ENCODE results near the gene ZNF775.

ZNF775 gene

DNA sequence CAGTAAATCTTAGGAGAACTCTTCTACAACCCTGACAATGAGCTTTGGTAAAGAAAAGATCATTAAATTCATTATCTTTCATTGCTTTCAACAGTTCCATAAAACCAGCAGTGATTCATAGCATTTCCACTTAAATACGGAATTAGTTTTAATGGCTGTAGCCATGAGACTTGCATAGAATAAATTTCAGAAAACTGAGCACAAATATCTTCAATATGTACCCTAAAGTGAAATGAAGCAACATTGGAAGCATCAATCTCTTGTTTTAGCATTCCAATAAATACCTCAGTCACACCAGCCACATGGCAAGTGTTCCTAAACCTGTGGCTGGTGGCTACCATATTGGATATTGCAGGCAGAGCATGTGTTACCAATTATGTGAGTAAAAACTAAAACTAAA, 34.1 kb upstream of the ZNF775 start:
- no peak overlapping the region for H3K27ac ChIP-seq
- no peak overlapping the region for H3K9ac ChIP-seq
- H3K9me3 ChIP-seq, result peaks cover 64% of the 10 kb centered on the region
- H3K4me2 ChIP-seq, result no peak overlapping the region
- H4K20me1 ChIP-seq, result no peaks in the 10 kb centered on the region
- H3K27me3 ChIP-seq, result peaks cover 20% of the 10 kb centered on the region
- H3K36me3 ChIP-seq, result no peaks in the 10 kb centered on the region
- no peaks in the 10 kb centered on the region for H3K4me1 ChIP-seq
- TF ChIP-seq Cebpa-rat (IDR thresholded peaks at IDR 0.05), result no peak
- H3K4me3 ChIP-seq, result no peak overlapping the region

- no peak overlapping the region for H3K9ac ChIP-seq
- H3K4me3 ChIP-seq, result no peak overlapping the region
- no peaks in the 10 kb centered on the region for H4K20me1 ChIP-seq
- H3K9me3 ChIP-seq, result peaks cover 55% of the 10 kb centered on the region
- no peak overlapping the region for H3K4me2 ChIP-seq
- TF ChIP-seq Cebpa-rat (IDR thresholded peaks at IDR 0.05), result no peak
- H3K4me1 ChIP-seq, result no peaks in the 10 kb centered on the region
- H3K27ac ChIP-seq, result no peak overlapping the region
- peaks cover 5% of the 10 kb centered on the region; the same call in 1 of the 2 replicates for H3K27me3 ChIP-seq
- H3K36me3 ChIP-seq, result no peaks in the 10 kb centered on the region
Observed at GRCh38 chr7:150346922-150347321, 32.2 kb upstream of the ZNF775 start.

- Histone ChIP-seq H3K36me3 (no peaks in the 10 kb centered on the region), H3K9me3 (peaks cover 12% of the 10 kb centered on the region), H3K27ac (no peak overlapping the region), H3K27me3 (no peaks in the 10 kb centered on the region), H4K20me1 (no peaks in the 10 kb centered on the region), H3K4me2 (no peak overlapping the region), H3K9ac (no peak overlapping the region), H3K4me1 (peaks cover 21% of the 10 kb centered on the region), H3K4me3 (no peak overlapping the region)
- TF ChIP-seq Cebpa-rat (IDR thresholded peaks at IDR 0.05), result no peak
Observed at GRCh38 chr7:150351587-150352194, 27.4 kb upstream of the ZNF775 start.

- H3K36me3 ChIP-seq, result no peaks in the 10 kb centered on the region
Observed at GRCh38 chr7:150355666-150356059, 23.5 kb upstream of the ZNF775 start.

DNA sequence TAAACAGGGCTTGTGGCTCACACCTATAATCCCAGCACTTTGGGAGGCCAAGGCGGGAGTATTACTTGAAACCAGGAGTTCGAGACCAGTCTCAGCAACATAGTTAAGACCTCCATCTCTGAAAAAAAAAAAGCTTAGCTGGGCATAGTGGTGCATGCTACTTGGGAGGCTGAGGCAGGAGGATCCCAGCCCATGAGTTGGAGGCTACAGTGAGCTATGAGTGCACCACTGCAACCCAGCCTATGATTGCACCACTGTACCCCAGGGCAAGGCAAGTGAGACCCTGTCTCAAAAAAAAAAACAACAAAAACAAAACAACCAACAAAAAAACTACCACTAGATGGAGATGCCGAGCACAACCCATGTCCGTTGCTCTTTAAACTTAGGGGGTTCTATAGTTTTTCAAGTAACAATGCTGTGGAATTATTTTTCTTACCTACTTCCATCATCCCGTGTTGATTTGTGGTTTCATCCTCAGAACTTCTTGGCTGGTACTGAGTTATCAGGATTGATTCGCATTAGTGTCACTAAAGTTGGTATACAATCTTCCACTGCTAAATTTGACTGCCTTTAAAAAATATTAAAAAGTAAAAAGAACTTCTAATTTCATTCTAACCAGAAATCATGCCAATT, 22.7 kb upstream of the ZNF775 start:
- TF ChIP-seq Cebpa-rat (IDR thresholded peaks at IDR 0.05), result no peak
- Histone ChIP-seq H3K4me2 (no peak overlapping the region; the same call in 1 of the 2 replicates), H3K4me1 (peaks cover 48% of the 10 kb centered on the region), H4K20me1 (no peaks in the 10 kb centered on the region), H3K9me3 (no peaks in the 10 kb centered on the region), H3K36me3 (no peaks in the 10 kb centered on the region), H3K4me3 (no peak overlapping the region), H3K9ac (no peak overlapping the region), H3K27ac (no peak overlapping the region), H3K27me3 (no peaks in the 10 kb centered on the region)

More at GRCh38 chr7:150355666-150356059, 23.5 kb upstream of the ZNF775 start:
- H4K20me1 ChIP-seq, result no peaks in the 10 kb centered on the region
- no peaks in the 10 kb centered on the region for H3K9me3 ChIP-seq
- no peak for TF ChIP-seq Cebpa-rat (IDR thresholded peaks at IDR 0.05)
- H3K27ac ChIP-seq, result no peak overlapping the region
- no peaks in the 10 kb centered on the region for H3K27me3 ChIP-seq
- H3K4me2 ChIP-seq, result no peak overlapping the region
- no peak overlapping the region for H3K9ac ChIP-seq
- no peak overlapping the region for H3K4me3 ChIP-seq
- peaks cover 48% of the 10 kb centered on the region for H3K4me1 ChIP-seq

DNA sequence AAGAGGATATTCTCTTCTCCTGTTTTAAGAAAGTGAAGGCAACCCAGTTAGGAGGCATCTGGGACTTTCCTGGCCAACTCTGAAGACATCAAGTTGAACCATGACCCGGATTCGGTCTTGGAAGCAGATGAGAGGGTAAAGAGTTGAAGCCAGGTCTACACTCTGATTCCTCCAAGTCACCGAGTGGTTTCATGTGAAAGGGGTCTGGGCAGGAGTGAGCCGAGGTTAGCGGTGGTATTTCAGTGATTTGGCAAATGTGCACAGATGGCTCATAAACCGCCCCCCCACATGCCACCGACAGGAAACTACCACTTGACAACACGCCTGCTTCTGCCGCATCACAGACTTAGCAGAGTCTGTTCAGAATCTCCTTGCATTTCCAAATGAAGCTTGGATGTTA, 21.9 kb upstream of the ZNF775 start:
- no peaks in the 10 kb centered on the region for H3K27me3 ChIP-seq
- H3K27ac ChIP-seq, result peak overlapping the region; percentile 55; the same call in 1 of the 2 replicates
- peaks cover 52% of the 10 kb centered on the region for H3K4me1 ChIP-seq
- H3K9me3 ChIP-seq, result no peaks in the 10 kb centered on the region
- no peaks in the 10 kb centered on the region for H4K20me1 ChIP-seq
- H3K4me3 ChIP-seq, result no peak overlapping the region
- peak overlapping the region; percentile 71 for H3K4me2 ChIP-seq
- no peaks in the 10 kb centered on the region for H3K36me3 ChIP-seq
- H3K9ac ChIP-seq, result peak overlapping the region; percentile 17; the same call in 1 of the 2 replicates
- TF ChIP-seq Cebpa-rat (IDR thresholded peaks at IDR 0.05), result no peak

DNA sequence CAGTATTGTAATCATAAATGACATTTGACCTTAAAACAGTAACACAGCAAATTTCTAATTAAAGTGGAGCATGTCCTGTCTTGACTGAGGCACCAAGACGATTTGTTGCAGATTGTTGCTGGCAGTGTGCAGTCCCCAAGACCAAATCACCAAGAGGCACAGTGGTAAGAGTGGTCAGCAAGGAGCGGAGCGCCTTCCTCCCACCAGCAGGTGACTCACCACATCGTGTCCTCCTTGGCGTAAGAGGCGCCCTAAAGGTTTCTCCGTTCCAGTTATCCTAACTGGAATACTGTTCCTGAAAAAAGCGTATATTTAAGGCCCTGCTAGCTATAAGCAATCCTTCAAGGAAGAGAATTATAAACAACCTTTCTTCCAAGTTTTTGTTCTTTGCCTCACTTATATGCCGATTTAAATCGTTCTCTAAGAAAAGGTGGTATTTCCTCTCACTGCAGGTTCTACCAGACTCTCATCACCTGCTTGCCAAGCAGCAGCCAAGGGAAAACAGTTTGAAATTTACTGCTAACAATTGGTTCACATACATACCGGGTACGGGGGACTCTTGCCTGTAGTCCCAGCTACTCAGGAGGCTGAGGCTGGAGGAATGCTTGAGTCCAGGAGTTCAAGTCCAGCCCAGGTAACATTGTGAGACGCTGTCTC, 21.2 kb upstream of the ZNF775 start:
- Histone ChIP-seq H3K4me1 (peaks cover 58% of the 10 kb centered on the region), H3K4me2 (peak overlapping the region; percentile 71), H4K20me1 (no peaks in the 10 kb centered on the region), H3K4me3 (no peak overlapping the region), H3K9me3 (no peaks in the 10 kb centered on the region), H3K27ac (peak overlapping the region; percentile 55; the same call in 1 of the 2 replicates), H3K9ac (peak overlapping the region; percentile 17; the same call in 1 of the 2 replicates), H3K27me3 (no peaks in the 10 kb centered on the region), H3K36me3 (no peaks in the 10 kb centered on the region)
- no peak for TF ChIP-seq Cebpa-rat (IDR thresholded peaks at IDR 0.05)

DNA sequence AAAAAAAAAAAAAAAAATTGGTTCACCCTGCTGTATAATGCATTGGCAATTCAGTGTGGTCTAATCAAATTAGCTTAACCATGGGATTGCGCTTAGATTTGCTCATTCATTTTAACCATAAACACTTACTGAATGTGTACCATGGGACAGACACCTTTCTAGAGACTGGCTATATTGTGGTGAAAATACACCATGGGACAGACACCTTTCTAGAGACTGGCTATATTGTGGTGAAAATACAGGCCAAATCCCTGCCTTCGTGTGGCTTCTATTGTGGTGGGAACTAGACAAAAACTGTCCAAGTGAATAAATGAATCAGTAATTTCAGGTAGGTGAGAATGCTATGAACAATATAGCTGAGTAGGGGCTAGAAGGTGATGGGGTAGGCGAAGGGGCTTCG, 20.7 kb upstream of the ZNF775 start:
- H3K9ac ChIP-seq, result no peak overlapping the region

GRCh38 chr7:150358988-150359621, 20.0 kb upstream of the ZNF775 start:
- Histone ChIP-seq H3K27ac (no peak overlapping the region), H3K27me3 (no peaks in the 10 kb centered on the region), H3K4me1 (peaks cover 70% of the 10 kb centered on the region)

More for the DNA sequence above, 20.7 kb upstream of the ZNF775 start:
- H3K27me3 ChIP-seq, result no peaks in the 10 kb centered on the region
- no peaks in the 10 kb centered on the region for H4K20me1 ChIP-seq
- TF ChIP-seq Cebpa-rat (IDR thresholded peaks at IDR 0.05), result no peak
- no peaks in the 10 kb centered on the region for H3K36me3 ChIP-seq
- H3K9me3 ChIP-seq, result no peaks in the 10 kb centered on the region
- H3K27ac ChIP-seq, result no peak overlapping the region
- peaks cover 63% of the 10 kb centered on the region for H3K4me1 ChIP-seq
- H3K4me2 ChIP-seq, result peak overlapping the region; percentile 71; the same call in 1 of the 2 replicates
- no peak overlapping the region for H3K4me3 ChIP-seq

More at GRCh38 chr7:150358988-150359621, 20.0 kb upstream of the ZNF775 start:
- Histone ChIP-seq H4K20me1 (no peaks in the 10 kb centered on the region), H3K4me2 (no peak overlapping the region), H3K9me3 (no peaks in the 10 kb centered on the region), H3K9ac (no peak overlapping the region), H3K36me3 (no peaks in the 10 kb centered on the region), H3K4me3 (no peak overlapping the region)
- TF ChIP-seq Cebpa-rat (IDR thresholded peaks at IDR 0.05), result no peak
